GM18873 (cell line): ENCODE measurements around the gene FCN2.

ENCODE experiments used
- ATAC-seq: cut with Tn5 transposase; IDR thresholded peaks from one replicate; pipeline ENCODE4 v1.9.1; 2021; ENCODE audit warnings: mild to moderate bottlenecking, moderate library complexity, moderate number of reproducible peaks; ENCODE audit not compliant: unreplicated experiment, low FRiP score

Gene FCN2

GRCh38 chr9:134899818-134900217 lies 19.2 kb downstream of the FCN2 start:
- no peak for ATAC-seq

- no peak for ATAC-seq
These were observed 22.3 kb downstream of the FCN2 start for GRCh38 chr9:134902936-134903335.

GRCh38 chr9:134908524-134909309 lies 28.1 kb downstream of the FCN2 start:
- ATAC-seq: no peak

- ATAC-seq: no peak
These were observed 29.2 kb downstream of the FCN2 start for GRCh38 chr9:134909511-134910481.

- no peak for ATAC-seq
These were observed 31.7 kb downstream of the FCN2 start for GRCh38 chr9:134912126-134912840.

GRCh38 chr9:134913041-134913712 lies 32.6 kb downstream of the FCN2 start:
- ATAC-seq: no peak

- no peak for ATAC-seq
These were observed 33.3 kb downstream of the FCN2 start for GRCh38 chr9:134913713-134914500.

- ATAC-seq: no peak
These were observed 33.9 kb downstream of the FCN2 start for GRCh38 chr9:134914501-134914834.

- ATAC-seq: no peak
These were observed 34.7 kb downstream of the FCN2 start for GRCh38 chr9:134915046-134915985.

GRCh38 chr9:134916161-134916665 lies 35.6 kb downstream of the FCN2 start:
- ATAC-seq: no peak

GRCh38 chr9:134917431-134918373 lies 37.1 kb downstream of the FCN2 start, which contains the start of gene FCN1:
FCN1 (minus strand) TSS chr9:134917912; CDS start chr9:134917871, 41 bp downstream.
- no peak for ATAC-seq

GRCh38 chr9:134918646-134919045 lies 38.0 kb downstream of the FCN2 start:
- no peak for ATAC-seq

GRCh38 chr9:134919303-134919702 lies 38.7 kb downstream of the FCN2 start:
- ATAC-seq: no peak

GRCh38 chr9:134922066-134922931 lies 41.7 kb downstream of the FCN2 start:
- ATAC-seq: no peak

- no peak for ATAC-seq
These were observed 42.3 kb downstream of the FCN2 start for GRCh38 chr9:134922932-134923240.

- ATAC-seq: no peak
These were observed 42.9 kb downstream of the FCN2 start for GRCh38 chr9:134923466-134923865.
